Heart left ventricle (tissue), 13 donors: ENCODE results near the gene EPHA6.

Experiments
- POLR2A ChIP-seq, 2 donors: fragments of 450-650 bp; IDR thresholded peaks; one replicate each; pipeline ENCODE4 v1.6.1; 2017; ENCODE audit warnings: antibody characterized with exemption in 2 of 2, mild to moderate bottlenecking in 2 of 2, moderate library complexity in 2 of 2
- TF ChIP-seq, protein P1 (sequence below), 12 donors: fragments of 200-600 bp; sonication (generic) in 4 of 12; IDR thresholded peaks; one replicate each; pipeline versions ENCODE4 v1.5.0 to v1.8.0; 2018 to 2022; ENCODE audit warnings: antibody characterized with exemption in 12 of 12, mild to moderate bottlenecking in 5 of 12
- donor health status: ischemic (EF 13 %, LVEDD 7.1; RV severe dilation, severe dysfunction).
- donor health status: DM: no; HTN: yes; CAD: no.
- donor health status: DM: no; HTN: no; CAD: no.
- donor health status: ischemic (EF 25% LVEDD 6.9; RV normal size, moderate dysfunction).
- donor health status: ischemic (EF 25% LVEDD 5.7; RV mildly dilated, moderate dysfunction).
- donor health status: ischemic (EF 35%, LVEDD 5.7; RV mildly dilated, moderate dysfunction).
- donor health status: nonischemic (EF 11% LVEDD 7.7; RV severe dilation, severe dysfunction).
- donor health status: DM: yes; HTN: yes; CAD: no.
- donor health status: PGD.
- donor health status: ischemic (EF 29% LVEDD 5.4; RV normal size, mild dysfunction).
- donor health status: nonischemic (EF 23%, LVEDD 6.1; RV moderate dilation, normal function).

DNA sequence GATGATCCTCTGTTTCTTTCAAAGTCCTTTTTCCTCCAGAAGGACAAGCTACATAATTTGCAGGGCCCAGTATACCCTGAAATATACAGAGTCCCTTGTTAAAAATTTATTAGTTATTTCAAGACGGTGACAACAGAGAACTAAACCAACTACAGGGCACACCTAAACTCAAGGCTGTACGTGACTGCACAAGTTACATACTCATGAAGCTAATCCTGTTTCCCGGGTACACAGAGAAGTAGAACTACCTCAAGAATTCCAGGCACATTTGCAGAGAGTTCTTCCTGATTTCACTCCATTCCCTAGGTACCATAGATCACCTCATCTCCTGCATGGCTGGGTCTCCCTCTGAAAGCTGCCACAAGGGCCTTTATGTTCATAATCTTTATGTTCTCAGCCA is 670.8 kb downstream of the EPHA6 start:
- TF ChIP-seq, protein P1, sequence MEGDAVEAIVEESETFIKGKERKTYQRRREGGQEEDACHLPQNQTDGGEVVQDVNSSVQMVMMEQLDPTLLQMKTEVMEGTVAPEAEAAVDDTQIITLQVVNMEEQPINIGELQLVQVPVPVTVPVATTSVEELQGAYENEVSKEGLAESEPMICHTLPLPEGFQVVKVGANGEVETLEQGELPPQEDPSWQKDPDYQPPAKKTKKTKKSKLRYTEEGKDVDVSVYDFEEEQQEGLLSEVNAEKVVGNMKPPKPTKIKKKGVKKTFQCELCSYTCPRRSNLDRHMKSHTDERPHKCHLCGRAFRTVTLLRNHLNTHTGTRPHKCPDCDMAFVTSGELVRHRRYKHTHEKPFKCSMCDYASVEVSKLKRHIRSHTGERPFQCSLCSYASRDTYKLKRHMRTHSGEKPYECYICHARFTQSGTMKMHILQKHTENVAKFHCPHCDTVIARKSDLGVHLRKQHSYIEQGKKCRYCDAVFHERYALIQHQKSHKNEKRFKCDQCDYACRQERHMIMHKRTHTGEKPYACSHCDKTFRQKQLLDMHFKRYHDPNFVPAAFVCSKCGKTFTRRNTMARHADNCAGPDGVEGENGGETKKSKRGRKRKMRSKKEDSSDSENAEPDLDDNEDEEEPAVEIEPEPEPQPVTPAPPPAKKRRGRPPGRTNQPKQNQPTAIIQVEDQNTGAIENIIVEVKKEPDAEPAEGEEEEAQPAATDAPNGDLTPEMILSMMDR (IDR thresholded peaks at IDR 0.05), result no peak
- TF ChIP-seq POLR2A (IDR thresholded peaks at IDR 0.05), result no peak
